IMR-90 (cell line): ENCODE data around the gene SPAG9. TPM values are rescaled to one million over a fixed set of nuclear protein-coding genes. Genes with fewer than 3 reads are reported as not detected.

Experiments used
- ATAC-seq: fragments of 200-7000 bp; cut with Tn5 transposase; 2 replicates; pipeline ENCODE4 v1.9.1; 2020; ENCODE audit warnings: low read depth, mild to moderate bottlenecking, moderate library complexity
- BruUV-seq: library from RNA; stranded (reverse); fragments of 400-500 nt; replicated peaks from 2 replicates; lab custom pipeline; 2021; lab: Mats Ljungman, UMichigan
- CTCF ChIA-PET: fragments of 300-600 bp; formaldehyde crosslinking; extraction: SDS; loops from one replicate; lab custom pipeline; 2021; ENCODE audit warnings: antibody characterized with exemption; lab: Yijun Ruan, JAX
- POLR2A ChIA-PET: fragments of 300-600 bp; sonication (Branson Sonifier 250); formaldehyde crosslinking; loops from one replicate; lab custom pipeline; 2022; ENCODE audit warnings: antibody characterized with exemption; ENCODE audit not compliant: unreplicated experiment; lab: Charles Lee
- DNase-seq: peaks from one replicate; pipeline ENCODE4 v3.0.0; 2013
- H2AFZ ChIP-seq: replicated peaks from 2 replicates; pipeline ENCODE3; 2013; ENCODE audit warnings: low read length, mild to moderate bottlenecking; ENCODE audit not compliant: poor library complexity
- H2AK5ac ChIP-seq: 2 replicates; pipeline ENCODE4 v1.6.1; 2013; ENCODE audit warnings: low read depth, low read length, inconsistent platforms
- H2AK9ac ChIP-seq: replicated peaks from 2 replicates; pipeline ENCODE3; 2013; ENCODE audit warnings: mild to moderate bottlenecking, low read depth, low read length, moderate library complexity; ENCODE audit not compliant: poor library complexity
- H2BK120ac ChIP-seq: 2 replicates; pipeline ENCODE4 v1.6.1; 2013; ENCODE audit warnings: low read depth, low read length, inconsistent platforms
- H2BK15ac ChIP-seq: 3 replicates; pipeline ENCODE4 v1.6.1; 2013; ENCODE audit warnings: low read depth, low read length, inconsistent platforms
- H2BK20ac ChIP-seq: 2 replicates; pipeline ENCODE4 v1.6.1; 2013; ENCODE audit warnings: low read depth, mild to moderate bottlenecking, inconsistent platforms, low read length, moderate library complexity
- H2BK5ac ChIP-seq: 2 replicates; pipeline ENCODE4 v1.6.1; 2013; ENCODE audit warnings: mild to moderate bottlenecking, low read depth, low read length, inconsistent platforms; ENCODE audit not compliant: poor library complexity, severe bottlenecking
- H3K14ac ChIP-seq: replicated peaks from 2 replicates; pipeline ENCODE4 v1.6.1; 2013; ENCODE audit warnings: low read depth, low read length, inconsistent platforms
- H3K18ac ChIP-seq: 2 replicates; pipeline ENCODE4 v1.6.1; 2013; ENCODE audit warnings: low read depth, low read length, control low read depth
- H3K23ac ChIP-seq: 2 replicates; pipeline ENCODE4 v1.6.1; 2013; ENCODE audit warnings: low read depth, low read length, inconsistent platforms
- H3K27ac ChIP-seq: 2 replicates; pipeline ENCODE4 v1.5.1; 2013; ENCODE audit warnings: mild to moderate bottlenecking, control low read depth, low read length; ENCODE audit not compliant: insufficient read depth
- H3K27me3 ChIP-seq: 2 replicates; pipeline ENCODE4 v1.6.1; 2013; ENCODE audit warnings: low read length; ENCODE audit not compliant: control insufficient read depth, insufficient read depth
- H3K36me3 ChIP-seq: 2 replicates; pipeline ENCODE4 v1.6.1; 2013; ENCODE audit warnings: low read length, mixed read lengths; ENCODE audit not compliant: control insufficient read depth, insufficient read depth
- H3K4ac ChIP-seq: 2 replicates; pipeline ENCODE4 v1.6.1; 2013; ENCODE audit warnings: low read depth, low read length, inconsistent platforms
- H3K4me1 ChIP-seq: 2 replicates; pipeline ENCODE4 v1.6.1; 2013; ENCODE audit warnings: low read length, mixed read lengths; ENCODE audit not compliant: control insufficient read depth, insufficient read depth
- H3K4me2 ChIP-seq: 2 replicates; pipeline ENCODE4 v1.6.1; 2013; ENCODE audit warnings: low read depth, mild to moderate bottlenecking, control low read depth, low read length, moderate library complexity
- H3K4me3 ChIP-seq: 2 replicates; pipeline ENCODE4 v1.5.1; 2013; ENCODE audit warnings: low read depth, mild to moderate bottlenecking, control low read depth, low read length, moderate library complexity; ENCODE audit not compliant: insufficient read depth
- H3K56ac ChIP-seq: 2 replicates; pipeline ENCODE4 v1.6.1; 2013; ENCODE audit warnings: low read length, inconsistent platforms; ENCODE audit not compliant: insufficient read depth; ENCODE audit errors: extremely low read depth
- H3K79me1 ChIP-seq, 2 experiments: 2 replicates each; pipeline ENCODE4 v1.6.1; 2013; ENCODE audit warnings: low read length in 2 of 2, inconsistent platforms in 1 of 2, low read depth in 1 of 2
- H3K9ac ChIP-seq: 2 replicates; pipeline ENCODE4 v1.6.1; 2013; ENCODE audit warnings: low read depth, low read length, control low read depth
- H3K9me1 ChIP-seq: 2 replicates; pipeline ENCODE4 v1.6.1; 2013; ENCODE audit warnings: low read length, inconsistent platforms; ENCODE audit not compliant: insufficient read depth
- H3K9me3 ChIP-seq: 2 replicates; pipeline ENCODE4 v1.6.1; 2013; ENCODE audit warnings: low read length; ENCODE audit not compliant: control insufficient read depth, insufficient read depth
- H4K20me1 ChIP-seq: 2 replicates; pipeline ENCODE4 v1.6.1; 2013; ENCODE audit warnings: low read length, inconsistent platforms; ENCODE audit not compliant: insufficient read depth
- H4K5ac ChIP-seq: 2 replicates; pipeline ENCODE4 v1.6.1; 2013; ENCODE audit warnings: mild to moderate bottlenecking, low read depth, low read length, control low read depth
- H4K8ac ChIP-seq, 2 experiments: 2 replicates each; pipeline ENCODE4 v1.6.1; 2013; ENCODE audit warnings: low read depth in 2 of 2, low read length in 2 of 2, control low read depth in 1 of 2, inconsistent platforms in 1 of 2
- H4K91ac ChIP-seq: 2 replicates; pipeline ENCODE4 v1.6.1; 2013; ENCODE audit warnings: low read depth, low read length, inconsistent platforms; ENCODE audit not compliant: insufficient read depth
- ELK1 ChIP-seq: fragments of 150-350 bp; IDR thresholded peaks from 2 replicates; pipeline ENCODE4 v1.6.1; 2016; ENCODE audit warnings: low read depth, mild to moderate bottlenecking, low read length, moderate library complexity, borderline replicate concordance
- MXI1 ChIP-seq: IDR thresholded peaks from 2 replicates; pipeline ENCODE4 v1.6.1; 2012; ENCODE audit warnings: low read depth, mild to moderate bottlenecking, low read length, moderate library complexity, borderline replicate concordance
- RFX5 ChIP-seq: IDR thresholded peaks from 2 replicates; pipeline ENCODE4 v1.8.0; 2012; ENCODE audit warnings: low read depth, mild to moderate bottlenecking, low read length, moderate library complexity
- SMC3 ChIP-seq: fragments of 150-350 bp; IDR thresholded peaks from 2 replicates; pipeline ENCODE4 v1.6.1; 2016; ENCODE audit warnings: low read depth, mild to moderate bottlenecking, antibody characterized with exemption, low read length, moderate library complexity
- WGBS, 2 experiments: methylation state at CpG; one replicate each; pipeline versions ENCODE4 v1.1.5 to v1.1.7; 2013; ENCODE audit warnings: missing lambda C conversion rate in 2 of 2; ENCODE audit not compliant: insufficient read length in 1 of 2; ENCODE audit errors: extremely low coverage in 2 of 2; 5-methylcytosine and 5-hydroxymethylcytosine counted together
- dilution Hi-C: fragments of 300-500 bp; cut with HindIII; formaldehyde crosslinking; loops from one replicate; pipeline ENCODE4 v1.14.3; 2018; ENCODE audit warnings: low sequenced_read_pairs; ENCODE audit not compliant: unreplicated experiment
- in situ Hi-C: fragments of 300-500 bp; cut with MboI; formaldehyde crosslinking; loops from 3 replicates; pipeline ENCODE4 v1.14.3; 2019; ENCODE audit warnings: low sequenced_read_pairs, inconsistent platforms, mixed read lengths
- intact Hi-C: fragments of 100-400 bp; cut with micrococcal nuclease; formaldehyde crosslinking; loops from 2 replicates; pipeline ENCODE4 v1.10.0; 2022
- polyA plus RNA-seq, 3 experiments: library from polyadenylated mRNA; depleted of rRNA; stranded (reverse); fragments of >200 nt; gene quantifications; 2 replicates each; pipeline ENCODE4 v1.2.3, GENCODE V29; 2012; ENCODE audit warnings: low replicate concordance in 1 of 3
- total RNA-seq: library from RNA; depleted of rRNA; stranded (reverse); fragments of >200 nt; gene quantifications from 2 replicates; pipeline ENCODE4 v1.2.3, GENCODE V29; 2012
- TF ChIP-seq, protein P1 (sequence below): fragments of 150-350 bp; IDR thresholded peaks from 2 replicates; pipeline ENCODE4 v1.6.1; 2017; ENCODE audit warnings: mild to moderate bottlenecking, antibody characterized with exemption, low read length, low read depth

Gene SPAG9
- total and polyA plus RNA-seq, 2 of the 4 experiments (the other 2 are of a cell fraction) = 26.7 to 75.5 TPM

GRCh38 chr17:51118330-51119195 lies 2.1 kb downstream of the SPAG9 start:
- Histone ChIP-seq H2BK5ac (no peak overlapping the region), H2BK20ac (no peak overlapping the region), H3K14ac (no peak overlapping the region), H2AFZ (no peak overlapping the region), H3K4me3 (no peak overlapping the region), H2BK15ac (no peak overlapping the region), H3K9me1 (peaks cover 21% of the 10 kb centered on the region), H4K5ac (no peak overlapping the region), H3K4me1 (peaks cover 6% of the 10 kb centered on the region), H4K91ac (no peak overlapping the region), H3K9ac (no peak overlapping the region), H4K8ac (no peak overlapping the region), H3K36me3 (no peaks in the 10 kb centered on the region), H3K79me1 (peaks cover 14 to 46% of the 10 kb centered on the region in 2 experiments; a peak in 3 of 4 replicates), H3K4me2 (no peak overlapping the region; the same call in 1 of the 2 replicates), H2BK120ac (no peak overlapping the region), H4K20me1 (peaks cover 48% of the 10 kb centered on the region), H3K23ac (no peak overlapping the region), H3K9me3 (no peaks in the 10 kb centered on the region), H2AK5ac (no peak overlapping the region), H3K27me3 (no peaks in the 10 kb centered on the region), H3K56ac (no peak overlapping the region), H2AK9ac (no peak overlapping the region), H3K18ac (no peak overlapping the region), H3K27ac (no peak overlapping the region), H3K4ac (no peak overlapping the region)
- 90% methylated on average over 5 of the region's 14 CpGs; no CpG with 5 or more reads in 1 of the 2 experiments for WGBS, 2 experiments
- ChIA-PET POLR2A (no interaction called here), CTCF (interaction anchor here (0.6 kb wide), 1 partner anchor 71 kb away, joined by 3 read pairs; no protein-coding TSS in a partner anchor)
- ATAC-seq (no peak), DNase-seq (no peak)
- dilution Hi-C loops (no loop called here), intact Hi-C loops (loop anchor here (10.0 kb wide), 1 partner anchor 254 kb away; the partner anchor contains the start of gene TOB1), in situ Hi-C loops (no loop called here)
- BruUV-seq = no TSS peak
- TF ChIP-seq RFX5 (no peak), SMC3 (no peak), MXI1 (no peak), ELK1 (no peak)
- TF ChIP-seq, protein P1, sequence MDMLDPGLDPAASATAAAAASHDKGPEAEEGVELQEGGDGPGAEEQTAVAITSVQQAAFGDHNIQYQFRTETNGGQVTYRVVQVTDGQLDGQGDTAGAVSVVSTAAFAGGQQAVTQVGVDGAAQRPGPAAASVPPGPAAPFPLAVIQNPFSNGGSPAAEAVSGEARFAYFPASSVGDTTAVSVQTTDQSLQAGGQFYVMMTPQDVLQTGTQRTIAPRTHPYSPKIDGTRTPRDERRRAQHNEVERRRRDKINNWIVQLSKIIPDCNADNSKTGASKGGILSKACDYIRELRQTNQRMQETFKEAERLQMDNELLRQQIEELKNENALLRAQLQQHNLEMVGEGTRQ = no peak
